ENCODE results near the gene RETSAT. TPM values are rescaled to one million over a fixed set of nuclear protein-coding genes. Genes with fewer than 3 reads are reported as not detected.
"Not testable (repeated sequence)": the region's sequence is repeated elsewhere in the genome, so short reads cannot be mapped to it uniquely, and the experiment has no call there.

The RETSAT gene
- total and polyA plus RNA-seq, 12 donors: 20.3 to 87.4 (median 35.6) TPM

DNA sequence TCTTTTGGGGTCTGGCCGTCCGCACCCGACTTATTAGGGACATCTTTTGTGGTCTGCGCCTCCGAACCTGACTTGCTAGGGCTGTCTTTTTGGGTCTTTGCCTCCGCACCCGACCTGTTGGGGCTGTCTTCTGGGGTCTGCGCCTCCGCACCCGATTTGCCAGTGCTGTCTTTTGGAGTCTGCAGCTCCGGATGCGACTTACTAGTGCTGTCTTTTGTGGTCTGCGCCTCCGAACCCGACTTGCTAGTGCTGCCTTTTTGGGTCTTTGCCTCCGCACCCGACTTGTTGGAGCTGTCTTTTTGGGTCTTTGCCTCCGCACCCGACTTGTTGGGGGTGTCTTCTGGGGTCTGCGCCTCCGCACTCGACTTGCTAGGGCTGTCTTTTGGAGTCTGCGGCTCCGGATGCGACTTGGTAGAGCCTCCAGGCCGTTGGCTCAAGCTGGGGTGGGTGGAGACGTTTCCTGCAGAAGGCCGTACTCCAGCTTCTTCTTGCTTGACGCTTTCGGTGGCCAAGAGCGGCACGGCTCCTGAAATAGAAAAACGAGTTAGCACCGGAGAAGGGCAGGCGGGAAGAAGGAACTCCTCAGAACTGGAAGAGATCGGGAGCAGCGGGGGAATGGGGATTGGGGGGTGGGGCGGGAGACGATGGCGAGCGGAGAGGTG, 27.0 kb downstream of the RETSAT start:
- no peaks in the 10 kb centered on the region for H3K9me3 ChIP-seq
- no peak for TF ChIP-seq CTCF (IDR thresholded peaks at IDR 0.05)
- H3K36me3 ChIP-seq: peaks cover 0 to 43% (median 24%) of the 10 kb centered on the region in 9 donors
- peak overlapping the region; percentile 93 to 99 (median 97) for H3K27ac ChIP-seq
- DNase-seq (peak; percentile 58 to 60), ATAC-seq (peak; percentile 25 to 73 (median 64))
- 2 to 5% methylated on average over 41 of the region's 41 CpGs for WGBS, 2 donors
- intact Hi-C loops (cut with DNase I): no loop called here
- H3K4me1 ChIP-seq: peaks cover 14 to 59% (median 49%) of the 10 kb centered on the region in 9 donors
- peak overlapping the region; percentile 57 to 90 (median 70) for H3K4me3 ChIP-seq
- no peaks in the 10 kb centered on the region for H3K27me3 ChIP-seq

DNA sequence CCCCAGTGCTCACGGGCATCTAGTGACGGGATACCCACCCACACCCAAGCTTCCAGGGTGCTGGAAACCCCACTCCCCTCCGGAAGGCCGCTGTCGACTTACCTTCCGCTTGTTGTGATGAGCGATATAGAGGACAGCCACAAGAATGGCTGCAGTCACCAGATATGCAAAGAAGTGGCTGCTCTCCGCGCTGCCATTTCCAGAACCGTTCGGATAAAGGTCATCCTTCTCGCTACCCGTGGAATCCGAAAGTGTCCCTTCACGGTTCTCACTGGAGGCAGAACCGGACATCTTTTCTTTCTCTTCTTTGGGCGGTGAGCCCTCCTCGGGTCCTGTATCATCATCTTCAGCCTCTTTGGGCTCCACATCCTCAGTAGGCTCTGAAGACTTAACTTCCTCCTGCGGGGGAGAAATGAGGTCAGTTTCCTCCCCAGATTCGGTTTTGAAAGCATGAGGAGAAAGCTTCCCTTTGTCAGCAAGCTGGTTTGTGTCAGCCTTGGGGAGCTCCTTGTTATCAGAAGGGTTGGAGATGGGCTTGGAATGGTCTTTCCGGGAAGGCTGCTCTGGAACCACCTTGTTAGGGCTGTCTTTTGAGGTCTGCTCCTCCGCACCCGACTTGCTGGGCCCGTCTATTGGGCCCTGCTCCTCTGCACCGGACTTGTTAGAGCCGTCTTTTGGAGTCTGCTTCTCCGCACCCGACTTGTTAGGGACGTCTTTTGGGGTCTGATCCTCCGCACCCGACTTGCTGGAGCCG, 27.7 kb downstream of the RETSAT start:
- Histone ChIP-seq H3K27ac (peak overlapping the region in 9 of 10 donors; percentile 93 to 99 (median 98)), H3K4me3 (peak overlapping the region; percentile 57 to 90 (median 70)), H3K4me1 (peaks cover 14 to 65% (median 49%) of the 10 kb centered on the region in 9 donors), H3K36me3 (peaks cover 0 to 50% (median 30%) of the 10 kb centered on the region in 9 donors), H3K27me3 (no peaks in the 10 kb centered on the region), H3K9me3 (no peaks in the 10 kb centered on the region)
- ATAC-seq (peak in 3 of 8 donors; percentile 15 to 41 (median 15)), DNase-seq (no peak)
- no peak for TF ChIP-seq CTCF (IDR thresholded peaks at IDR 0.05)
- intact Hi-C loops (cut with DNase I): no loop called here
- whole genome bisulfite sequencing, 2 donors: 7 to 10% methylated on average over 32 of the region's 32 CpGs

- no peak for ATAC-seq
- H3K9me3 ChIP-seq: no peaks in the 10 kb centered on the region
- peak overlapping the region in 9 of 10 donors; percentile 57 to 90 (median 71) for H3K4me3 ChIP-seq
- no peaks in the 10 kb centered on the region for H3K27me3 ChIP-seq
- TF ChIP-seq CTCF (IDR thresholded peaks at IDR 0.05): no peak
- intact Hi-C loops (cut with DNase I): no loop called here
- H3K4me1 ChIP-seq: peaks cover 14 to 74% (median 49%) of the 10 kb centered on the region in 9 donors
- peak overlapping the region in 2 of 10 donors; percentile 96 to 98 for H3K27ac ChIP-seq
- no peak for DNase-seq
- WGBS, 2 donors: 59 to 61% methylated on average over 9 of the region's 9 CpGs
- peaks cover 0 to 61% (median 41%) of the 10 kb centered on the region in 9 donors for H3K36me3 ChIP-seq
These were observed 28.9 kb downstream of the RETSAT start for GRCh38 chr2:85325466-85325811.

- Histone ChIP-seq H3K9me3 (no peaks in the 10 kb centered on the region), H3K4me3 (peak overlapping the region in 8 of 10 donors; percentile 62 to 90 (median 74)), H3K4me1 (peaks cover 14 to 79% (median 49%) of the 10 kb centered on the region in 9 donors), H3K36me3 (peaks cover 0 to 67% (median 45%) of the 10 kb centered on the region in 9 donors), H3K27me3 (no peaks in the 10 kb centered on the region), H3K27ac (peak overlapping the region in 2 of 10 donors; percentile 96 to 98)
- intact Hi-C loops (cut with DNase I): no loop called here
- no peak for TF ChIP-seq CTCF (IDR thresholded peaks at IDR 0.05)
- DNase-seq (no peak), ATAC-seq (no peak)
- 52 to 62% methylated on average over 10 of the region's 10 CpGs for WGBS, 2 donors
These were observed 29.5 kb downstream of the RETSAT start for GRCh38 chr2:85324639-85325465.

DNA sequence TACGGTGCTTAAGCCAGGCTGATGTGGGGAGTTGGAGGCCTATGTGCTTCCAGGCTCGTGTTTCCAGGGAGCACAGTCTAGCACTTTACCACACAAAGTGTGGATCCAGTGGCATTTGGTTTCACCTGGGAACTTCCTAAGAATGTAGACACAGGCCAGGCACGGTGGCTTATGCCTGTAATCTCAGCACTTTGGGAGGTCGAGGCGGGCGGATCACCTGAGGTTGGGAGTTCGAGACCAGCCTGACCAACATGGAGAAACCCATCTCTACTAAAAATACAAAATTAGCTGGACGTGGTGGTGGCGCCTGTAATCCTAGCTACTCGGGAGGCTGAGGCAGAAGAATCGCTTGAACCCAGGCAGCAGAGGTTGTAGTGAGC, 30.4 kb downstream of the RETSAT start:
- peaks cover 0 to 76% (median 53%) of the 10 kb centered on the region in 9 donors for H3K36me3 ChIP-seq
- H3K27ac ChIP-seq: peak overlapping the region in 1 of 10 donors; percentile 34
- peaks cover 14 to 84% (median 52%) of the 10 kb centered on the region in 9 donors for H3K4me1 ChIP-seq
- H3K4me3 ChIP-seq; DNase-seq; H3K9me3 ChIP-seq; H3K27me3 ChIP-seq; intact Hi-C loops (cut with DNase I); ATAC-seq: not testable (repeated sequence)
- WGBS, 2 donors: 89 to 96% methylated on average over 11 of the region's 11 CpGs

Data from heart right ventricle (tissue), 16 donors.